Subcutaneous adipose tissue (tissue), 4 donors: ENCODE results near the gene FAM136A. TPM values are rescaled to one million over a fixed set of nuclear protein-coding genes. Genes with fewer than 3 reads are reported as not detected.

Experiments
- total RNA-seq, 4 donors: library from RNA; depleted of rRNA; stranded (reverse); fragments of >200 nt; gene quantifications; one replicate each; pipeline ENCODE4 v1.1.0, GENCODE V29; 2016
- TF ChIP-seq, protein P1 (sequence below): fragments of 450-650 bp; IDR thresholded peaks from one replicate; pipeline ENCODE4 v1.5.1; 2016; ENCODE audit warnings: low read depth, mild to moderate bottlenecking, control low read depth, antibody characterized with exemption, moderate library complexity

Gene FAM136A
- total RNA-seq, 4 donors from 2014 or later = 13.6 to 24.8 (median 20.4) TPM

DNA sequence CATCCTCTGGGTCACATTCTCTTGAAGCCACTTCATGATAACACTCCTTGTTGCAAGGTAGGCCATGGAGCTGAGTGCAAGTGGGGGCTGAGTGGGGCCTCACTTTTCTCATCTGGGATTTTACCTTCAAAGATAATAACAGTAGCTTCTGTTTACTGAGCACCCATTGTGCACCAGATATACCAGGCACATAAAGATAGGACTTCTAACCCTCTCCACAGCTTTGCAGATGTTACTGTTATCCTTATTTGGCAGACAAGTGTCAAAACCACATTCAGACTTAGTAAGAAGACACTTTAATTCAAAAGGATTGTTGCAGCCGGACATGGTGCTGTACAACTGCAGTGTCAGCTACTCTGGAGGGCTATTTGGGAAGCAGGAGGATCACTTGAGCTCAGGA lies 12.8 kb upstream of the FAM136A start:
- TF ChIP-seq, protein P1, sequence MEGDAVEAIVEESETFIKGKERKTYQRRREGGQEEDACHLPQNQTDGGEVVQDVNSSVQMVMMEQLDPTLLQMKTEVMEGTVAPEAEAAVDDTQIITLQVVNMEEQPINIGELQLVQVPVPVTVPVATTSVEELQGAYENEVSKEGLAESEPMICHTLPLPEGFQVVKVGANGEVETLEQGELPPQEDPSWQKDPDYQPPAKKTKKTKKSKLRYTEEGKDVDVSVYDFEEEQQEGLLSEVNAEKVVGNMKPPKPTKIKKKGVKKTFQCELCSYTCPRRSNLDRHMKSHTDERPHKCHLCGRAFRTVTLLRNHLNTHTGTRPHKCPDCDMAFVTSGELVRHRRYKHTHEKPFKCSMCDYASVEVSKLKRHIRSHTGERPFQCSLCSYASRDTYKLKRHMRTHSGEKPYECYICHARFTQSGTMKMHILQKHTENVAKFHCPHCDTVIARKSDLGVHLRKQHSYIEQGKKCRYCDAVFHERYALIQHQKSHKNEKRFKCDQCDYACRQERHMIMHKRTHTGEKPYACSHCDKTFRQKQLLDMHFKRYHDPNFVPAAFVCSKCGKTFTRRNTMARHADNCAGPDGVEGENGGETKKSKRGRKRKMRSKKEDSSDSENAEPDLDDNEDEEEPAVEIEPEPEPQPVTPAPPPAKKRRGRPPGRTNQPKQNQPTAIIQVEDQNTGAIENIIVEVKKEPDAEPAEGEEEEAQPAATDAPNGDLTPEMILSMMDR = no peak

DNA sequence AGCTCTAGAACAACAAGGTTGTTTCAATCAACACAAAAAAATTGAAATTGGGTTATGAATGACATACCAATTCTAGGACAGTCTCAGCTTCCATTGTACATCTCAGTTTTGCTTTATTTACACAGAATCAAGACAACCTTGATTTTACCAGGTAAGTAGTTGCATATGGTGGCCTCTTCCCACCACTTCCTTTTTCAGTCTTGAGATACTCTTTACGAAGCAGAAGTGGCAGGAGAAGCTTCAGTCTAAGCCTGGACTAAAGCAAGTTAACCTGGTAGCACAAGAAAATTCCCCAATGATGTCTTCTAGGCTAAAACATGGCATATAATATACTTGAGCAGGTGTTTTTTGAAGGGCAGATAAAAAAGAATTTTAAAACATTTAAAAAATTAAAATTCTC lies 10.7 kb upstream of the FAM136A start:
- TF ChIP-seq, protein P1 = no peak

DNA sequence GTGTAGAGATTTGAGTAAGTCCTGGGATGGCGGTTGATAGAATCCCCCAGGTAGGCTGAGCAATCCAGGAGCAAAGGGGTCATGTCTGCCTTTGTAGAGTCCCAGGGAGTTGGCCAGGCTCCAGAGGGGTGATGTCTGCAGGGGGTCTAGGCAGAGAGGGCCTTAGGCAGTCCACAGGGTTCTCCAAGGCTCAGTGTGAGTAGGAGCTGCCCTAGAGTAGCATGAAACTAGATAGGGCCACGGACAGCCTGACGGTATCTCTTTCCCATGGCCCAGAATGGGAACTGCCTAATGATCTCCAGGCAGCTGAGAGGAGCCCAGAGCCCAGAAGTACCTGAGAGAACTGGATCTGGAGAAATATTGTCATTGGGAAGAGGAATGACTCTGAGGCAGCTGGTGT lies 9.0 kb upstream of the FAM136A start:
- TF ChIP-seq, protein P1 = no peak

DNA sequence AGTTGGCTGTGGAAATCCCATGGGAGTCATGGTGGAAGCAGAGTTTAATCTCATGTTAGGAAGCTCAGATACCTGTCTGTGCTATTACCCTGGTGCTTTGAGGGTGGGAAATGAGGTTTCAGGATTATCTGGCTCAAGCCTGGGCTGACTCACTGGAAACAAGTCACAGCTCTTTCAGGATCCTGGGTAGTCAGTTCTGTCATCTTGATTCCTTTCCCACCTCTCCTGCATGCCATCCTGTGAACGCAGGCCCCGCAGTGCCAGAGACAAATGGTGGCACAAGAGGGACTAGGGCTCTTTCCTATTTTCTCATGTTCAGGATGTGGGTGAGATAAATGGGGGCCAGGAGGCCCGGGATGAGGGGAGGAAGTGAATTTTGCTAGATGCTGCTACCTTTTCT lies 3.7 kb upstream of the FAM136A start:
- TF ChIP-seq, protein P1 = no peak

DNA sequence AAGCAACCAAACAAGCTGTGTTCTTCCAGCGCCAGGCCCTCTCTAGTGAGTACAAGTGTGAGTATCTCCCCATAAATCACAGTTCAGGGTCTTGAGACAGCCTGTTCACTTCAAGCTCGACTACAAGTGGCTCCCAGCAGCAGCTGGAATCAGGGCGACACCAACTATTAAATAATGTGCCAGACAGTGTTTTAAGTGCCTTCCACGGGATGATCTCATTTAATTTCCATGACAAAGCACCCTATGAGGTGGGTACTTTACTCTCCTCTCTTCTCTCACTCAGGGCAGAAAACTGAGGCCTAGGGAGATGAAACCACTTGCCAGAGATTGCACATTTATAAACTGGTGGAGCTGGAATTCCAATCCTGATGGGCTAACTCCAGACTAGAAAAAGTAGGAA lies 2.6 kb upstream of the FAM136A start:
- TF ChIP-seq, protein P1 = no peak

DNA sequence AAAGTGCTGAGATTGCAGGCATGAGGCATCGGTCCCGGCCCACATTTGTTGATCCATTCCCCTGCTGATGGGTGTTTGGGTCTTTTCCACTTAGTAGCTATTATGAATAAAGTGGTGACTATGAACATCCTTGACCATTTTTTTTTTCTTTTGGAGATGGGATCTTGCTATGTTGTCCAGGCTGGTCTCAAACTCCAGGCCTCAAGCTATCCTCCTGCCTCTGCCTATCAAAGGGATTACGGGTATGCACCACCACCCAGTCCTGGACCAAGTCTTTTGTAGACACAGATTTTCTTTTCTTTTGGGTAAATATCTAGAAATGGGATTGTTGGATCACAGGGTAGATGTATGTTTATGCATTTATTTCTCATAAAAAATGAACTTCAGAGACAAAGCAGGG lies 1.3 kb upstream of the FAM136A start:
- TF ChIP-seq, protein P1 = no peak

DNA sequence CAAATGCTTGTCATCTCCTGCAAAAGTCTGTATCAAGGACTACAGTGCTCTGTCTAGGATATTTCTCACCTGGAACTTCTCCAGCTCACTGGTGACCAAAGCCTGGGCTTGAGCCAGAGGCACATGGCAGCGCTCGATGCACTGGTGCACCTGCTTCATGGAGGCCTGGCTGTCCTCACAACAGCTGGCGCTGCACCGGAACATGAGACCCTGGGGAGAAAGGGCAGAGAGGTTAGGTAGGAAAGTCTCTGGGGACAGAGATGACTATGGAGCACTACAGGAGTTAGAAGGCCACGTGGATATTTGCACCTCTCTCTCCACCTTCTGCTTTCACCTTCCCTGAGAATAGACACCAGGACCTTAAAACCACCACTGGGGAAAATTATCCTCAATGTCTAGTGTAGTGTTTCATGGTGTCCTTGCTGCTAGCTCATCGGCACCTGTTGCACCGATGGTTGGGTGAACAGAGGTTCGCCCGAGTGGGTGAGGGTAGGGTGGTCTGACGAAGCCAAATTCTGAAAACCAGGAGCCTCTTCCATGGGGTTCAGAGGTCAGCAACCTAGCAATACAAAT lies 1.0 kb downstream of the FAM136A start:
- TF ChIP-seq, protein P1 = no peak
